K562 (cell line): ENCODE results near the gene ALPK1.

ENCODE experiments used
- CSDE1 ChIP-seq, 2 experiments: fragments of 450-650 bp; IDR thresholded peaks; 2 replicates each; pipeline ENCODE4 v1.6.1; 2016; ENCODE audit warnings: mild to moderate bottlenecking in 1 of 2
- CTCF ChIP-seq, 3 experiments: IDR thresholded peaks in 2 of 3; conservative IDR thresholded peaks in 1 of 3; 2 replicates each; pipeline ENCODE4 v1.5.1; 2011 to 2012; ENCODE audit warnings: low read length in 3 of 3, mild to moderate bottlenecking in 3 of 3, control low read depth in 2 of 3, improper control_type of control experiment in 1 of 3, inconsistent platforms in 1 of 3, low read depth in 1 of 3, mixed read lengths in 1 of 3, moderate library complexity in 1 of 3; ENCODE audit not compliant: insufficient read depth in 2 of 3
- SNAPC5 ChIP-seq: fragments of 250-450 bp; sonication (Bioruptor Pico); IDR thresholded peaks from 2 replicates; pipeline ENCODE4 v1.8.0; 2021; ENCODE audit warnings: moderate library complexity, mild to moderate bottlenecking, inconsistent platforms
- SRF ChIP-seq, 2 experiments: fragments of 250-450, 450-650 bp in 1 of 2; sonication (Bioruptor Pico) in 1 of 2; sonication (generic) in 1 of 2; formaldehyde crosslinking; IDR thresholded peaks; 2 replicates each; pipeline versions ENCODE4 v1.5.0 to v1.5.1; 2020 to 2022; ENCODE audit warnings: mild to moderate bottlenecking in 1 of 2, missing genetic modification reagents in 1 of 2
- THRB ChIP-seq: fragments of 450-650 bp; formaldehyde crosslinking; conservative IDR thresholded peaks from 2 replicates; pipeline ENCODE4 v1.4.0; 2022; ENCODE audit warnings: mild to moderate bottlenecking, missing genetic modification characterization

- no peak for TF ChIP-seq CTCF (IDR thresholded peaks at IDR 0.05 in 2 of 3, conservative IDR thresholded peaks at IDR 0.05 in 1 of 3; ENCODE audit: insufficient read depth in 2 of 3, low read depth in 1 of 3, low read length in 3 of 3)
- no peak for TF ChIP-seq CSDE1 (IDR thresholded peaks at IDR 0.05)
- no peak for TF ChIP-seq THRB (CRISPR knock-in tag)
- TF ChIP-seq SNAPC5 (CRISPR knock-in tag) = no peak
- no peak for TF ChIP-seq SRF (CRISPR knock-in tag; IDR thresholded peaks at IDR 0.05)
These were observed 113.2 kb downstream of the ALPK1 start for GRCh38 chr4:112410364-112410763.
